GM08714 (cell line): ENCODE results near the gene CRACR2B.

ENCODE experiments used
- H3K4me3 ChIP-seq: fragments of 200-500 bp; sonication (Bioruptor generic); 2 replicates; pipeline ENCODE4 v1.5.1; 2014; ENCODE audit warnings: mild to moderate bottlenecking, low read length, inconsistent platforms
- ZNF274 ChIP-seq: IDR thresholded peaks from 2 replicates; pipeline ENCODE4 v1.6.1; 2012; ENCODE audit warnings: mild to moderate bottlenecking, low read depth, low read length

CRACR2B gene

GRCh38 chr11:839875-840617, 12.3 kb downstream of the CRACR2B start:
- no peak for TF ChIP-seq ZNF274
- H3K4me3 ChIP-seq = no peak overlapping the region

DNA sequence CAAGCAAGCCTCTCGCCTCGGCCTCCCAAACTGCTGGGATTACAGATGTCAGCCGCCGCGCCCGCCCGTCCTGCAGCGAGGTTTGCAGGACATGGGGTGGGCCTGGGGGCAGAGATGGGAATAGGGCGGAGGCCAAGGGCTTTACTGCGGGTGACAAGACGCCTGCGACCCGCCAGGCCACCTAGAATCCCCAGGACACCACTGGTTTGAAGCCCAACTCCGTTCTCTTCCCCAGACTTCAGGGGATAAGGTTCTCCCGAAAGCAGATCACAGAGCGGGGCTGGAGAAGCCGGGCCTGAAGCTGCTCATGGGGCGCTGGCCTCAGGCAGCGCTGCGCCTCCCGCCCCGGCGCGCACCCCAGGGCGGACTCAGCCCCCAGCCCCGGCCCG, 14.3 kb downstream of the CRACR2B start:
- peak overlapping the region; percentile 93 for H3K4me3 ChIP-seq
- no peak for TF ChIP-seq ZNF274

DNA sequence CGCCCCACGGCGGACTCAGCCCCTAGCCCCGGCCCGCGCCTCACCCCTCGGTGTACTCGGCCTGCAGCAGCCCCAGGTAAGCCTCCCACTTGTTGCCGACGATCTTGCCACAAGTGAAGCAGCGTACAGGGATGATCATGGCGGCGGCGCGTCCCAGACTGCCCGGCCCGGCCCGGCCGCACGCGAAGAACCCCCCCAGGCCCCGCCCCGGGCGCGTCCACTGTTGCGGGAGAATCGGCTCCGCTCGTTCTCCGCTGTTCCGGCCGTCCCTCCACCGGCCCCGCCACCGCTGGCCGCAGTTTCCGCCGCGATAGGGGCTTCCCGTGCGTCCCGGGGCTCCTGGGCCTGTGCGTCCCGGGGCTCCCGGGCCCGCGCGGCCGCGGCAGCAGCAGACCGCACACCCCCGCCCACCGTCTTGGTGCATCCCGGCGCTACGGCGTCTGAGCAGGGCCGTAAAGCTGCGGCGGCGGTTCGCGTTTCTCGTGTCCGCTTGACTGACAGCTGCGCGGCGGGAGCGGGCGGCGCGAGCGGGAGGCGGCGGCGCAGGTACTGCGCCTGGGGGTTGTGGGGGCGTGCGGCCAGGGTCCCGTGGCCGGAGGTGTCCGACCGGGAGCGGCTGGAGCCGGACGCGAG, 14.8 kb downstream of the CRACR2B start, which contains the start of the genes POLR2L and TSPAN4:
TSS of gene POLR2L (minus strand) at position 160 of the 633 bp plus-strand sequence. CDS start at position 139, 21 bp downstream.
TSS of gene TSPAN4 (plus strand) at position 483 of the 633 bp plus-strand sequence. CDS start 7,453 bp downstream, outside the sequence.
- TF ChIP-seq ZNF274 = no peak

GRCh38 chr11:843086-843734, 15.5 kb downstream of the CRACR2B start:
- H3K4me3 ChIP-seq = peak overlapping the region; percentile 93
- TF ChIP-seq ZNF274 = no peak

More for the DNA sequence above, 14.8 kb downstream of the CRACR2B start, which contains the start of the genes POLR2L and TSPAN4:
- peak within 1 kb of the TSS; percentile 93 for H3K4me3 ChIP-seq

GRCh38 chr11:843818-844692, 16.3 kb downstream of the CRACR2B start:
- H3K4me3 ChIP-seq = peak overlapping the region; percentile 93; the same call in 1 of the 2 replicates
- TF ChIP-seq ZNF274 = no peak

DNA sequence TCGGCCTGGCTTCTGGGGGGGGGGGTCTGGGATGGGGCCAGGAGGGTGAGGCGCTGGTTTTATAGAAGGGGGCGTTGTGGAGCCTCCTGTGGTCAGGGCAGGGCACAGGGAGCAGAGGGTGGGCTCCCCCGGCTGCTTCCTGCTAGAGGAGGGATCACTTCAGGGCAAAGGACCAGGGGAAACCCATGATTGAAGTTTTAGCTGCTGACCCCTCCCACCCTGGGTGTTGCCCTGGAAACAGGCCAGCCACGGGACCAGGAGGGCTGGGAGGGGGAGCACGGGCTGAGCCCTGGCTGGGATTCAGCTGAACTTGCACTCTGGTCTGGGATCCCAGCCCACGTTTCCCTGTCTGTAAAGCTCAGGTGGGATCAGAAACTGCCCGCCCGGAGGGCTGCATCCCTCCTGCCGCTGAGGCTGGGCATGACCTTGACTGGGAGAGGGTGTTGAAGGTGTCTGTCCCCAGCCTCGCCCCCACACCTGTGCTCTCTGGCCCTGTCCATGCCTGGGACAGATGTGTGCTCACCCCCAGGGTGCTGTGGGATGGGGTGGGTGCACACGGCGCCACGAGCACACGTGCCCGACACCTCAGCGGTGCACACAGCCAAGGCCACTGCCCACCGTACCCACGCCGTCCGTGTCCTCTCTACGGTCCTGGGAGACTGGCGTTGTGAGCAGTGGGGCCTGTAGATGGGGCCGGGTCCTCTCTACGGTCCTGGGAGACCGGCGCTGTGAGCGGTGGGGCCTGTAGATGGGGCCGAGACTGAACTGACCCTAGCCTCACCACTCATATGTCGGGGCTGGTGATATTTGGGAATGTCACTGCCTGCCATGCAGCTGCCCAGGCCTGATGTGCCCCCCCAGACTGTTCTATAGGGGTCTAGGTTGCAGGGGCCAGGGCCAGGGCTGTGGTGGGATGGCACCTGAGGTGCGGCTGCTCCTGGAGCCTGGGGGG, 17.2 kb downstream of the CRACR2B start:
- no peak for TF ChIP-seq ZNF274
- H3K4me3 ChIP-seq = no peak overlapping the region

GRCh38 chr11:845872-846495, 18.3 kb downstream of the CRACR2B start:
- TF ChIP-seq ZNF274 = no peak
- no peak overlapping the region for H3K4me3 ChIP-seq

DNA sequence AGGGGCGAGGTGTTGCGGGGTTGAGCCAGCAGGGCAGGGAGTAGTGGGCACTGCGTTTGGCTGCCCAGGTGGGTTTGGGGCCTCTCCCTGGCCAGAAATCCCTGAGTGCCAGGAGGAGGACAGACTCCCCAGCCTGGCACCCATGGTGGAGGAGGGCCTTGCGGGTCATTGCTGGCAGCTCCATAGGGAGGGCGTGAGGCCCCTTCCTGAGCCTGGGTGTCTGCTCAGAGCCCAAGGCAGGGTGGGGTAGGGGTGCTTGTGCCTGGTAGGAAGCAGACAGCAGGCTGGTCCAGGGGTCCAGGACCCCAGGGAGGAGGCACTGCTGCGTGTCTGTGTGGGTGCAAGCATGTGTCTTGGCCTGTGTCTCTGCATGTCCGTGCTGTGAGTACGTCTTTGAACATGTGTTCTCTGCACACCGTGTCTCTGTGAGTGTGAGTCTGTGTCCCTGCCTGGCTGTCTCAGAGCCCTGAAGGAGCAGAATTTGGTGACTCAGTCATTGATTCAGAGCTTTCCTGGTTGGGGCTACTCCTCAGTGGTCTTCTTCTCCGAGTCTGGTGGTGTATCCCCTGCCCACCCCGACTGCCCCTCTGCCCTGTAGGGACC, 18.9 kb downstream of the CRACR2B start:
- TF ChIP-seq ZNF274 = no peak
- H3K4me3 ChIP-seq = no peak overlapping the region

DNA sequence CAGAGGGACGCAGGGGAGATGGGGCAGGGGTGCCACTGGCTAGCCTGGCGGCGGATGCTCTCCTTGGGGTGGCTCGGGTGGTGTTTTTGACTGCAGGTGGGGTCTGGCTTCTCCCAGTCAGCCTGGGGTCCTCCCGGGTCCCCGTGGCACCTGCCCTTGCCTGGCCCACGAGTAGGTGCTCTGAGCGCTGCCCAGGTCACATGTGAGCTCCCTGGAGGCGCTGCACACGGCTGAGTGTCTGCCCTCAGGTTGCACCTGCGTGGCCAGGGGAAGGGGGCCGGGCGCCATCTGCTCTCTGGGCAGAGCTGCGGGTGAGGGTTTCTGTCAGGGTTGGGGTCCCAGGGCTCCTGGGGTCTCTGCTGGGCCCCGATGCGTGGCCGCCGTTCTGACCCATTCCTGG, 20.2 kb downstream of the CRACR2B start:
- no peak for TF ChIP-seq ZNF274
- no peak overlapping the region for H3K4me3 ChIP-seq

DNA sequence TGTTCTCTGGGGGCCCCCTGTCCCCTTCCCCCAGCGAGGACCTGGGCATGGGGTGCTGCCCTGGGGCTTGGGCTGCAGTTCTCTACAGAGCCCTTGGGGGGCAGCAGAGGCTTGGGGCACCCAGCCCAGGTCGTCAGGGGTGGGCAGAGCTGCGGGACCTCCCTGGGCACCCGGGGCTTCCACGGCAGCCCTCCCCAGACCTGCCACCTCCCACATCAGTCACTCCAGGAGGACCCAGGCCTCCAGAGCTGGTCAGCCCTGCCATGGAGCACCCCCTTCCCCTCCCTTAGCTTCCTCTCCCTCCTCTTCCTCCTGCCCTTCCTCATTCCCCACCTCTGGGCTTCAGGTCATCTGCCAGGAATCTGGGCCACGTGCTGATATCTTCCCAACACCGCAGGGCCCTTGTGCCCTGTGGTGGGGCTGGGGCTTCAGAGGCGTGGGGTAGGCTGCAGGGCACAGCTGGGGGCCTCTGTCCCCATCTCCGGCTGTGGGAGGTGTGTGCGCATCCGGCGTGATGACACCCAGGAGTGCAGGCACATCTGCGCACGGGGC, 20.7 kb downstream of the CRACR2B start:
- no peak for TF ChIP-seq ZNF274
- no peak overlapping the region for H3K4me3 ChIP-seq

DNA sequence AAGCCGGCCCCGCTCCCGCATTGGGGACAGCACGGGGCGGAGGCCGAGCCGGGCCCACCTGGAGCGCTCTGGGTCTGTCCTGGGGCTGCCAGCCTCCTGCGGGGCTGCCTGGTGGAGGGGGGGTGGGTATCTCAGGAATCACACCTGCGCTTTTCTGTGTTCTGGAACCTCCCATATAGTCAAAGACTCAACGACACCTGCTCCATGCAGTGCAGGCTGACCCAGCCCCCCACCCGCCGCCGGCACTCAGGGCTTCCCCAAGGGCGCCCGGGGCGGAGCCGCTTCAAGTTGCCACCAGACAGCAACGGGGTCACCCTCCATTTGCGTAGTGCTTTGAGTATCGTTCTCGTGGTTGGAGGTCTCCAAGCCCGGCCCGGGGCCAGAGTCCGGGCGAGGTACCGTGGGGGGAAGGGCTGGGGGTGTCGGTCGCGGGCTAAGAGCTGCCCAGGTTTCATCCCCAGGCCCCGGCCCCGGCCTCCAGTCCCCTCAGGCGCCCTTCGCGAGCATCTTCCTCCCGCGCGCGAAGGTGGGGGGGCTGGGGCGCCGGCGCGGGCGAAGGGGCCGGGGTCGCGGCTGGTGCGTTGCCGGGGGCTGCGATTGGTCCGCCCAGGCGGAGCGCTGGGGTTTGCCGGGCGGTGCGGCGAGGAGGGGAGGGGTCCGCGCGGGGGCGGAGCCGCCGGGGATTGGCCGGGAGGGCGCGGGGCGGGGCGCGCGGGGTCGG, 21.5 kb downstream of the CRACR2B start:
- TF ChIP-seq ZNF274 = no peak
- H3K4me3 ChIP-seq = peak overlapping the region; percentile 48; the same call in 1 of the 2 replicates
